B cell (primary cell): ENCODE data around the gene WBP2. TPM values are rescaled to one million over a fixed set of nuclear protein-coding genes. Genes with fewer than 3 reads are reported as not detected.

Experiments used
- ATAC-seq: fragments of 200-7000 bp; cut with Tn5 transposase; one replicate; pipeline ENCODE4 v1.10.0; 2021; ENCODE audit warnings: low read depth, mild to moderate bottlenecking, moderate number of reproducible peaks, moderate library complexity
- CTCF ChIA-PET: fragments of 350-600 bp; sonication (Branson Sonifier 250); formaldehyde crosslinking; loops from one replicate; lab custom pipeline; 2021; ENCODE audit warnings: antibody characterized with exemption, inconsistent platforms; lab: Charles Lee
- POLR2A ChIA-PET: fragments of 350-600 bp; sonication (Branson Sonifier 250); formaldehyde crosslinking; loops from one replicate; lab custom pipeline; 2021; ENCODE audit warnings: antibody characterized with exemption; lab: Charles Lee
- DNase-seq: peaks from one replicate; pipeline ENCODE4 v3.0.0; 2013
- H2AFZ ChIP-seq: 2 replicates; pipeline ENCODE4 v1.6.1; 2012; ENCODE audit warnings: mild to moderate bottlenecking, low read depth, low read length; ENCODE audit not compliant: insufficient read depth, poor library complexity, severe bottlenecking
- H3K27ac ChIP-seq, 2 donors: 1 replicate in 1 of 2; 2 replicates in 1 of 2; pipeline ENCODE4 v1.5.1; 2012 to 2013; ENCODE audit warnings: low read length in 2 of 2, mild to moderate bottlenecking in 2 of 2, moderate library complexity in 1 of 2
- H3K27me3 ChIP-seq, 4 experiments: fragments of 200-600 bp in 1 of 4; sonication (generic) in 1 of 4; replicated peaks in 1 of 4; 1 replicate in 2 of 4; 2 replicates in 2 of 4; pipeline versions ENCODE4 v1.6.1 to v1.7.0; 2013 to 2016; ENCODE audit warnings: low read length in 3 of 4, mild to moderate bottlenecking in 2 of 4, mixed read lengths in 1 of 4, moderate library complexity in 1 of 4; ENCODE audit not compliant: insufficient read depth in 4 of 4, control insufficient read depth in 3 of 4; ENCODE audit errors: control extremely low read depth in 1 of 4
- H3K36me3 ChIP-seq, 2 experiments: replicated peaks in 1 of 2; 1 replicate in 1 of 2; 2 replicates in 1 of 2; pipeline versions ENCODE4 v1.6.1 to v1.7.1; 2013; ENCODE audit warnings: low read length in 1 of 2; ENCODE audit not compliant: insufficient read depth in 2 of 2, control insufficient read depth in 1 of 2; ENCODE audit errors: control extremely low read depth in 1 of 2, extremely low read depth in 1 of 2
- H3K4me1 ChIP-seq, 2 donors: fragments of 200-600 bp in 1 of 2; sonication (generic) in 1 of 2; 1 replicate in 1 of 2; 2 replicates in 1 of 2; pipeline versions ENCODE4 v1.5.1 to v1.6.1; 2013 to 2017; ENCODE audit warnings: low read length in 2 of 2; ENCODE audit not compliant: control insufficient read depth in 2 of 2, insufficient read depth in 2 of 2
- H3K4me2 ChIP-seq: replicated peaks from 2 replicates; pipeline ENCODE3; 2012; ENCODE audit warnings: mild to moderate bottlenecking, low read depth, low read length; ENCODE audit not compliant: poor library complexity, severe bottlenecking
- H3K4me3 ChIP-seq, 5 experiments: fragments of 200-600 bp in 1 of 5; sonication (generic) in 1 of 5; 1 replicate in 3 of 5; 2 replicates in 2 of 5; pipeline versions ENCODE4 v1.5.1 to v1.7.0; 2011 to 2016; ENCODE audit warnings: low read length in 4 of 5, mild to moderate bottlenecking in 4 of 5, low read depth in 2 of 5, control low read depth in 1 of 5, moderate library complexity in 1 of 5; ENCODE audit not compliant: insufficient read depth in 1 of 5; ENCODE audit errors: control extremely low read depth in 1 of 5, extremely low read depth in 1 of 5
- H3K79me2 ChIP-seq: fragments of 200-600 bp; sonication (generic); one replicate; pipeline ENCODE4 v1.6.0; 2016; ENCODE audit warnings: low read length; ENCODE audit not compliant: control insufficient read depth, insufficient read depth
- H3K9ac ChIP-seq: fragments of 200-600 bp; sonication (generic); 2 replicates; pipeline ENCODE4 v1.6.1; 2017; ENCODE audit warnings: mild to moderate bottlenecking, low read length, moderate library complexity
- H3K9me3 ChIP-seq, 3 donors: one replicate each; pipeline versions ENCODE4 v1.6.1 to v1.7.1; 2013; ENCODE audit warnings: low read length in 2 of 3; ENCODE audit not compliant: control insufficient read depth in 2 of 3, insufficient read depth in 1 of 3; ENCODE audit errors: control extremely low read depth in 1 of 3
- H4K20me1 ChIP-seq: 2 replicates; pipeline ENCODE4 v1.6.0; 2012; ENCODE audit warnings: mild to moderate bottlenecking, low read length; ENCODE audit not compliant: insufficient read depth, control insufficient read depth, poor library complexity, severe bottlenecking
- H3K27ac Mint-ChIP-seq: one replicate; pipeline ENCODE4 v1.8.0; 2021; ENCODE audit warnings: mixed read lengths
- H3K27me3 Mint-ChIP-seq: one replicate; pipeline ENCODE4 v1.8.0; 2021; ENCODE audit warnings: mixed read lengths
- H3K4me1 Mint-ChIP-seq: one replicate; pipeline ENCODE4 v1.8.0; 2021; ENCODE audit warnings: mixed read lengths
- H3K4me3 Mint-ChIP-seq: one replicate; pipeline ENCODE4 v1.8.0; 2021; ENCODE audit warnings: mixed read lengths
- H3K9me3 Mint-ChIP-seq: one replicate; pipeline ENCODE4 v1.8.0; 2022; ENCODE audit warnings: mixed read lengths; ENCODE audit not compliant: insufficient read depth
- EZH2 ChIP-seq: IDR thresholded peaks from 2 replicates; pipeline ENCODE4 v1.6.1; 2012; ENCODE audit warnings: borderline replicate concordance, low read depth, mild to moderate bottlenecking, moderate library complexity, low read length; ENCODE audit not compliant: insufficient read depth, poor library complexity, severe bottlenecking
- WGBS: methylation state at CpG from one replicate; pipeline ENCODE4 v1.1.5; 2013; ENCODE audit warnings: missing lambda C conversion rate; ENCODE audit not compliant: insufficient coverage; 5-methylcytosine and 5-hydroxymethylcytosine counted together
- intact Hi-C: fragments of 100-400 bp; cut with micrococcal nuclease; formaldehyde crosslinking; loops from one replicate; pipeline ENCODE4 v1.10.0; 2022
- polyA plus RNA-seq: library from polyadenylated mRNA; depleted of rRNA; stranded (reverse); fragments of >200 nt; gene quantifications from 2 replicates; pipeline ENCODE4 v1.2.3, GENCODE V29; 2012
- total RNA-seq, 2 donors: library from RNA; stranded (reverse); fragments of 120-200 nt in 1 of 2; gene quantifications; 1 replicate in 1 of 2; 2 replicates in 1 of 2; pipeline versions ENCODE4 v1.2.3 to v1.2.4, GENCODE V29; 2013 to 2022
- TF ChIP-seq, protein P1 (sequence below): fragments of 200-600 bp; IDR thresholded peaks from one replicate; pipeline ENCODE4 v1.8.0; 2022; ENCODE audit warnings: antibody characterized with exemption, mild to moderate bottlenecking

WBP2 gene
- total and polyA plus RNA-seq, 2 donors (not counting 1 experiment from before 2014, with no cell fraction given), result 88.6 to 140 TPM

DNA sequence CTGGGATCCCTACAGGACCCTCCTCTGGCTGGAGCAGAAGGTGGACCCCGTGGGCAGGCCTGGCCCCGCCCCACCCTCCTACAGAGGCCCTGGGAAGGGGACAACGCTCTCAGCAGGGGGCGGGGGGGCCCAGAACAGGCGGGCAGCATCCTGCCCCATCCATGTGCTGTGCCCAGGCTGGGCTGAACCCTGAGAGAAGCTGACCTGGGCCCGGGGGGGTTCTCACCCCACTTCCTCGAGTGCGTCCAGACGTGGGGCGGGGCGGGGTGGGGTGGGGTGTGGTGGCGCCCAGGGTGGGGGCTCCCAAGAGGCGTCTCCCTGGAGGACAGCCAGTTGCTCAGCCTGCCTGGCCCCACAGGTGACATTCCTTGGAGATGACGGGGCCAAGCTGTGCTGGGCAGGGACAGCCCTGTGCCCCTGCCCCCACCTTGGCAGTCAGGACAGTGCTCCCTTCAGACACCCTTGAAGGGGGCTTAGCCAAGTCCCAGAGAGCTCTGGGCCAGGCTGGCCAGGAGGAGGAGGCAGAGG, 10.5 kb downstream of the WBP2 start:
- H3K4me2 ChIP-seq, result peak overlapping the region; percentile 99

More for the DNA sequence above, 10.5 kb downstream of the WBP2 start:
- intact Hi-C loops, result loop anchor here (1.0 to 10.0 kb wide), 5 partner anchors 11 to 160 kb away; partner anchors contain the start of genes CDK3, TRIM47, TRIM65 and UNK
- TF ChIP-seq, protein P1, sequence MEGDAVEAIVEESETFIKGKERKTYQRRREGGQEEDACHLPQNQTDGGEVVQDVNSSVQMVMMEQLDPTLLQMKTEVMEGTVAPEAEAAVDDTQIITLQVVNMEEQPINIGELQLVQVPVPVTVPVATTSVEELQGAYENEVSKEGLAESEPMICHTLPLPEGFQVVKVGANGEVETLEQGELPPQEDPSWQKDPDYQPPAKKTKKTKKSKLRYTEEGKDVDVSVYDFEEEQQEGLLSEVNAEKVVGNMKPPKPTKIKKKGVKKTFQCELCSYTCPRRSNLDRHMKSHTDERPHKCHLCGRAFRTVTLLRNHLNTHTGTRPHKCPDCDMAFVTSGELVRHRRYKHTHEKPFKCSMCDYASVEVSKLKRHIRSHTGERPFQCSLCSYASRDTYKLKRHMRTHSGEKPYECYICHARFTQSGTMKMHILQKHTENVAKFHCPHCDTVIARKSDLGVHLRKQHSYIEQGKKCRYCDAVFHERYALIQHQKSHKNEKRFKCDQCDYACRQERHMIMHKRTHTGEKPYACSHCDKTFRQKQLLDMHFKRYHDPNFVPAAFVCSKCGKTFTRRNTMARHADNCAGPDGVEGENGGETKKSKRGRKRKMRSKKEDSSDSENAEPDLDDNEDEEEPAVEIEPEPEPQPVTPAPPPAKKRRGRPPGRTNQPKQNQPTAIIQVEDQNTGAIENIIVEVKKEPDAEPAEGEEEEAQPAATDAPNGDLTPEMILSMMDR, result no peak
- no peak for TF ChIP-seq EZH2
- H3K27me3 ChIP-seq, result no peaks in the 10 kb centered on the region
- peaks cover 42% of the 10 kb centered on the region for H3K79me2 ChIP-seq
- ChIA-PET POLR2A (interaction anchor here (0.5 to 4.5 kb wide), 10 partner anchors 11 to 644 kb away, joined by 3 to 82 read pairs (median 8); partner anchors contain the start of genes MRPL38, TRIM65, UNK and WBP2), CTCF (interaction anchor here (1.1 to 7.2 kb wide), 15 partner anchors 10 to 97 kb away, joined by 3 to 53 read pairs (median 6); partner anchors contain the start of genes TRIM47, TRIM65 and WBP2)
- peaks cover 18% of the 10 kb centered on the region for H4K20me1 ChIP-seq
- peaks cover 17 to 43% of the 10 kb centered on the region in 2 donors for H3K4me1 ChIP-seq
- Mint-ChIP-seq H3K27me3 (no peaks in the 10 kb centered on the region), H3K27ac (peak overlapping the region; percentile 97), H3K9me3 (no peaks in the 10 kb centered on the region), H3K4me1 (peaks cover 26% of the 10 kb centered on the region), H3K4me3 (peak overlapping the region; percentile 94)
- peak overlapping the region; percentile 91 for H3K9ac ChIP-seq
- DNase-seq, result no peak
- H3K27ac ChIP-seq, result peak overlapping the region; percentile 92 to 93
- H3K9me3 ChIP-seq, result no peaks in the 10 kb centered on the region
- H2AFZ ChIP-seq, result peak overlapping the region; percentile 95
- 8% methylated on average over 6 of the region's 14 CpGs for WGBS
- peaks cover 2 to 56% of the 10 kb centered on the region in 2 experiments for H3K36me3 ChIP-seq
- ATAC-seq, result peak; percentile 3
- peak overlapping the region in 4 of 5 experiments; percentile 72 to 86 (median 78) for H3K4me3 ChIP-seq
